ENCODE results near the gene FLNC.

DNA sequence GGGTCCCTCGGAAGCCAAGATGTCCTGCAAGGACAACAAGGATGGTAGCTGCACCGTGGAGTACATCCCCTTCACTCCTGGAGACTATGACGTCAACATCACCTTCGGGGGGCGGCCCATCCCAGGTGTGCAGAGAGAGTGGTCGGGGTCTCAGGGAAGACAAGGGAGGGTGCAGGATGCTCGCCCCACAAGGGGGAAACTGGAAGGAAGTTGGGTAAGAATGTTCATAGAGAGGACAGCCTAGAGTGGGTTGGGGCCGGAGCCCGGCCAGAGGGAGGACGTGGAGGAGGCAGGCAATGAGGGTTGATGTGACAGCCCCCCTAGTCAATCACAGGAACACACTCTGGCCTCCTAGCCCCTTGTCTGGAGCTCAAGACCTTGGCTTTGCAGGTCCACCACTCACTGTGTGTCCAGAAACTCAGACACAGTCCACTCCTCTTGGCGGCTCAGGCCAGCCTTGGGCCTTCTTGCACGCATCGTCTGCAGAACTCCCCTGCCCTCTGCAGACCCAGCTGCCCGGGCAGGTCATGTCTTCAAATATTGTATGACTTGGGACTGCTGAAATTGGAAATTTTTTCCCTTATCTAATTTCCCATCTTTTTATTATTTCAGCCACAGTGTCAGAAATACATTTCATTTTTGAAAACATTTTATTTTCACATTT, 16.7 kb downstream of the FLNC start:
- TF ChIP-seq, protein P1, sequence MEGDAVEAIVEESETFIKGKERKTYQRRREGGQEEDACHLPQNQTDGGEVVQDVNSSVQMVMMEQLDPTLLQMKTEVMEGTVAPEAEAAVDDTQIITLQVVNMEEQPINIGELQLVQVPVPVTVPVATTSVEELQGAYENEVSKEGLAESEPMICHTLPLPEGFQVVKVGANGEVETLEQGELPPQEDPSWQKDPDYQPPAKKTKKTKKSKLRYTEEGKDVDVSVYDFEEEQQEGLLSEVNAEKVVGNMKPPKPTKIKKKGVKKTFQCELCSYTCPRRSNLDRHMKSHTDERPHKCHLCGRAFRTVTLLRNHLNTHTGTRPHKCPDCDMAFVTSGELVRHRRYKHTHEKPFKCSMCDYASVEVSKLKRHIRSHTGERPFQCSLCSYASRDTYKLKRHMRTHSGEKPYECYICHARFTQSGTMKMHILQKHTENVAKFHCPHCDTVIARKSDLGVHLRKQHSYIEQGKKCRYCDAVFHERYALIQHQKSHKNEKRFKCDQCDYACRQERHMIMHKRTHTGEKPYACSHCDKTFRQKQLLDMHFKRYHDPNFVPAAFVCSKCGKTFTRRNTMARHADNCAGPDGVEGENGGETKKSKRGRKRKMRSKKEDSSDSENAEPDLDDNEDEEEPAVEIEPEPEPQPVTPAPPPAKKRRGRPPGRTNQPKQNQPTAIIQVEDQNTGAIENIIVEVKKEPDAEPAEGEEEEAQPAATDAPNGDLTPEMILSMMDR (IDR thresholded peaks at IDR 0.05), result no peak
- no peak for TF ChIP-seq POLR2A (IDR thresholded peaks at IDR 0.05)
